ENCODE data around the gene PCSK5. TPM values are rescaled to one million over a fixed set of nuclear protein-coding genes. Genes with fewer than 3 reads are reported as not detected.

Gene PCSK5
- total and polyA plus RNA-seq, 4 donors, result 0.58 to 3.6 (median 0.82) TPM

GRCh38 chr9:75930190-75930589 is 39.7 kb downstream of the PCSK5 start (continued):
- TF ChIP-seq REST (IDR thresholded peaks at IDR 0.05), result no peak
- TF ChIP-seq FOXA1 (IDR thresholded peaks at IDR 0.05), result no peak
- no peak for TF ChIP-seq RXRA (IDR thresholded peaks at IDR 0.05)

GRCh38 chr9:75930730-75931321 is 40.4 kb downstream of the PCSK5 start:
- no peak overlapping the region for H3K9ac ChIP-seq (ENCODE audit: low read depth in 1 of 2, low read length in 2 of 2)
- WGBS, result 72% methylated on average over 3 of the region's 3 CpGs
- no peaks in the 10 kb centered on the region for H3K36me3 ChIP-seq (ENCODE audit: control insufficient read depth in 4 of 4, insufficient read depth in 3 of 4, low read depth in 1 of 4, low read length in 3 of 4)
- no peak overlapping the region for H3K4me3 ChIP-seq (ENCODE audit: low read depth in 1 of 3, low read length in 3 of 3)
- peaks cover 0 to 2% (median 0%) of the 10 kb centered on the region in 4 donors for H3K4me1 ChIP-seq (ENCODE audit: control insufficient read depth in 4 of 4, insufficient read depth in 4 of 4, low read length in 3 of 4)
- TF ChIP-seq NR2F2 (IDR thresholded peaks at IDR 0.05) (peak; percentile 33), RXRA (IDR thresholded peaks at IDR 0.05) (peak in 1 of 2 donors; percentile 18), FOXA2 (IDR thresholded peaks at IDR 0.05) (no peak)
- no peaks in the 10 kb centered on the region for H3K9me3 ChIP-seq (ENCODE audit: control insufficient read depth in 4 of 4, low read length in 3 of 4)
- no peaks in the 10 kb centered on the region for H3K27me3 ChIP-seq (ENCODE audit: control insufficient read depth in 4 of 4, insufficient read depth in 4 of 4, low read length in 3 of 4)
- no peak for DNase-seq (ENCODE audit: low spot score)
- no peak overlapping the region for H3K27ac ChIP-seq (ENCODE audit: low read depth in 1 of 2, low read length in 2 of 2)

- Histone ChIP-seq H3K27ac (ENCODE audit: low read depth in 1 of 2, low read length in 2 of 2) (no peak overlapping the region), H3K4me1 (ENCODE audit: control insufficient read depth in 4 of 4, insufficient read depth in 4 of 4, low read length in 3 of 4) (peaks cover 0 to 2% (median 0%) of the 10 kb centered on the region in 4 donors), H3K9me3 (ENCODE audit: control insufficient read depth in 4 of 4, low read length in 3 of 4) (no peaks in the 10 kb centered on the region), H3K9ac (ENCODE audit: low read depth in 1 of 2, low read length in 2 of 2) (no peak overlapping the region), H3K4me3 (ENCODE audit: low read depth in 1 of 3, low read length in 3 of 3) (no peak overlapping the region), H3K27me3 (ENCODE audit: control insufficient read depth in 4 of 4, insufficient read depth in 4 of 4, low read length in 3 of 4) (no peaks in the 10 kb centered on the region), H3K36me3 (ENCODE audit: control insufficient read depth in 4 of 4, insufficient read depth in 3 of 4, low read depth in 1 of 4, low read length in 3 of 4) (no peaks in the 10 kb centered on the region)
- no peak for DNase-seq (ENCODE audit: low spot score)
- TF ChIP-seq RAD21 (IDR thresholded peaks at IDR 0.05) (no peak), ZBTB33 (IDR thresholded peaks at IDR 0.05) (no peak), RXRA (IDR thresholded peaks at IDR 0.05) (no peak), TAF1 (conservative IDR thresholded peaks at IDR 0.05) (no peak), NR2F2 (IDR thresholded peaks at IDR 0.05) (no peak), GABPA (IDR thresholded peaks at IDR 0.05 in 1 of 2, conservative IDR thresholded peaks at IDR 0.05 in 1 of 2) (no peak), MAX (IDR thresholded peaks at IDR 0.05) (no peak), FOXA1 (IDR thresholded peaks at IDR 0.05) (no peak), CTCF (IDR thresholded peaks at IDR 0.05; ENCODE audit: low read depth, low read length, missing input control) (no peak), YY1 (IDR thresholded peaks at IDR 0.05) (no peak), FOXA2 (IDR thresholded peaks at IDR 0.05) (no peak), JUND (IDR thresholded peaks at IDR 0.05) (no peak), HNF4A (conservative IDR thresholded peaks at IDR 0.05) (no peak), SP1 (IDR thresholded peaks at IDR 0.05) (no peak), REST (IDR thresholded peaks at IDR 0.05) (no peak), ATF3 (IDR thresholded peaks at IDR 0.05) (no peak), HNF4G (IDR thresholded peaks at IDR 0.05) (no peak)
- WGBS, result 94% methylated on average over 7 of the region's 7 CpGs
Measured at GRCh38 chr9:75933982-75934381, 43.5 kb downstream of the PCSK5 start.
